CD4-positive, alpha-beta T cell (primary cell): ENCODE results near the gene FREM1. TPM values are rescaled to one million over a fixed set of nuclear protein-coding genes. Genes with fewer than 3 reads are reported as not detected.

ENCODE experiments used
- ATAC-seq: fragments of 200-7000 bp; cut with Tn5 transposase; one replicate; pipeline ENCODE4 v1.10.0; 2022; ENCODE audit warnings: mild to moderate bottlenecking; ENCODE audit not compliant: poor library complexity
- CTCF ChIA-PET: fragments of 350-600 bp; sonication (Branson Sonifier 250); formaldehyde crosslinking; loops from one replicate; lab custom pipeline; 2021; ENCODE audit warnings: antibody characterized with exemption, inconsistent platforms; lab: Charles Lee
- POLR2A ChIA-PET: fragments of 350-600 bp; sonication (Branson Sonifier 250); formaldehyde crosslinking; loops from one replicate; lab custom pipeline; 2021; ENCODE audit warnings: antibody characterized with exemption, inconsistent platforms; lab: Charles Lee
- DNase-seq, 14 experiments: peaks; one replicate each; pipeline ENCODE4 v3.0.0-alpha.2; 2013 to 2020; ENCODE audit warnings: mixed read lengths in 2 of 14
- H3K27ac ChIP-seq, 2 donors: one replicate each; pipeline versions ENCODE4 v1.5.1 to v1.7.0; 2013; ENCODE audit warnings: low read length in 2 of 2, low read depth in 1 of 2, mild to moderate bottlenecking in 1 of 2
- H3K27me3 ChIP-seq, 2 experiments: 1 replicate in 1 of 2; 2 replicates in 1 of 2; pipeline versions ENCODE4 v1.6.1 to v1.7.0; 2013; ENCODE audit warnings: low read length in 2 of 2, control low read depth in 1 of 2, mild to moderate bottlenecking in 1 of 2, moderate library complexity in 1 of 2; ENCODE audit not compliant: insufficient read depth in 2 of 2, control insufficient read depth in 1 of 2
- H3K36me3 ChIP-seq: one replicate; pipeline ENCODE4 v1.6.1; 2013; ENCODE audit warnings: low read length, control low read depth; ENCODE audit not compliant: insufficient read depth
- H3K4me1 ChIP-seq: one replicate; pipeline ENCODE4 v1.6.1; 2013; ENCODE audit warnings: low read length, control low read depth; ENCODE audit not compliant: insufficient read depth
- H3K4me3 ChIP-seq: one replicate; pipeline ENCODE4 v1.5.1; 2013; ENCODE audit warnings: mild to moderate bottlenecking, low read length, moderate library complexity
- H3K9me3 ChIP-seq, 2 experiments: 1 replicate in 1 of 2; 2 replicates in 1 of 2; pipeline versions ENCODE4 v1.6.1 to v1.7.0; 2013; ENCODE audit warnings: low read length in 2 of 2, mild to moderate bottlenecking in 2 of 2, control low read depth in 1 of 2, moderate library complexity in 1 of 2; ENCODE audit not compliant: control insufficient read depth in 1 of 2, insufficient read depth in 1 of 2
- H3K27ac Mint-ChIP-seq: one replicate; pipeline ENCODE4 v1.8.0; 2020; ENCODE audit warnings: mixed read lengths
- H3K27me3 Mint-ChIP-seq: one replicate; pipeline ENCODE4 v1.8.0; 2021; ENCODE audit warnings: mixed read lengths
- H3K36me3 Mint-ChIP-seq: one replicate; pipeline ENCODE4 v1.8.0; 2021; ENCODE audit warnings: low read depth, mixed read lengths
- H3K4me1 Mint-ChIP-seq: one replicate; pipeline ENCODE4 v1.8.0; 2021; ENCODE audit warnings: low read depth, mixed read lengths
- H3K4me3 Mint-ChIP-seq: one replicate; pipeline ENCODE4 v1.8.0; 2020; ENCODE audit warnings: mild to moderate bottlenecking, mixed read lengths
- H3K9me3 Mint-ChIP-seq: one replicate; pipeline ENCODE4 v1.8.0; 2020; ENCODE audit warnings: mixed read lengths
- intact Hi-C, 2 experiments: fragments of 100-400 bp; cut with DNase I in 1 of 2; cut with micrococcal nuclease in 1 of 2; formaldehyde crosslinking; loops; one replicate each; pipeline versions ENCODE4 v1.15.1 to v1.9.0; 2023 to 2025; cut with DNase I, micrococcal nuclease
- total RNA-seq, 174 experiments: library from RNA in 2 of 174; stranded (reverse) in 2 of 174; gene quantifications; one replicate each; pipeline ENCODE4 v1.2.3 and lab custom pipeline; 2021 to 2026
- TF ChIP-seq, protein P1 (sequence below): fragments of 200-600 bp; IDR thresholded peaks from one replicate; pipeline ENCODE4 v1.8.0; 2022; ENCODE audit warnings: antibody characterized with exemption, mild to moderate bottlenecking

FREM1 gene
- total RNA-seq, 2 experiments from 2014 or later: 0.27 TPM; not detected in 1

GRCh38 chr9:14824481-14824880, 85.7 kb downstream of the FREM1 start:
- TF ChIP-seq, protein P1, sequence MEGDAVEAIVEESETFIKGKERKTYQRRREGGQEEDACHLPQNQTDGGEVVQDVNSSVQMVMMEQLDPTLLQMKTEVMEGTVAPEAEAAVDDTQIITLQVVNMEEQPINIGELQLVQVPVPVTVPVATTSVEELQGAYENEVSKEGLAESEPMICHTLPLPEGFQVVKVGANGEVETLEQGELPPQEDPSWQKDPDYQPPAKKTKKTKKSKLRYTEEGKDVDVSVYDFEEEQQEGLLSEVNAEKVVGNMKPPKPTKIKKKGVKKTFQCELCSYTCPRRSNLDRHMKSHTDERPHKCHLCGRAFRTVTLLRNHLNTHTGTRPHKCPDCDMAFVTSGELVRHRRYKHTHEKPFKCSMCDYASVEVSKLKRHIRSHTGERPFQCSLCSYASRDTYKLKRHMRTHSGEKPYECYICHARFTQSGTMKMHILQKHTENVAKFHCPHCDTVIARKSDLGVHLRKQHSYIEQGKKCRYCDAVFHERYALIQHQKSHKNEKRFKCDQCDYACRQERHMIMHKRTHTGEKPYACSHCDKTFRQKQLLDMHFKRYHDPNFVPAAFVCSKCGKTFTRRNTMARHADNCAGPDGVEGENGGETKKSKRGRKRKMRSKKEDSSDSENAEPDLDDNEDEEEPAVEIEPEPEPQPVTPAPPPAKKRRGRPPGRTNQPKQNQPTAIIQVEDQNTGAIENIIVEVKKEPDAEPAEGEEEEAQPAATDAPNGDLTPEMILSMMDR: no peak
- intact Hi-C loops: no loop called here
- Mint-ChIP-seq H3K4me3 (no peak overlapping the region), H3K36me3 (no peaks in the 10 kb centered on the region), H3K27me3 (peaks cover 12% of the 10 kb centered on the region), H3K9me3 (no peaks in the 10 kb centered on the region), H3K4me1 (no peaks in the 10 kb centered on the region), H3K27ac (no peak overlapping the region)
- H3K4me3 ChIP-seq: no peak overlapping the region
- H3K27ac ChIP-seq: no peak overlapping the region
- no peaks in the 10 kb centered on the region for H3K36me3 ChIP-seq
- CTCF ChIA-PET: no interaction called here
- POLR2A ChIA-PET: no interaction called here
- no peak for ATAC-seq
- H3K4me1 ChIP-seq: no peaks in the 10 kb centered on the region
- no peaks in the 10 kb centered on the region for H3K9me3 ChIP-seq
- peaks cover 0 to 3% of the 10 kb centered on the region in 2 experiments for H3K27me3 ChIP-seq
- DNase-seq: no peak

GRCh38 chr9:14823800-14824199, 86.4 kb downstream of the FREM1 start:
- Histone ChIP-seq H3K4me3 (no peak overlapping the region), H3K27me3 (peaks cover 0 to 3% of the 10 kb centered on the region in 2 experiments), H3K4me1 (no peaks in the 10 kb centered on the region), H3K9me3 (no peaks in the 10 kb centered on the region), H3K27ac (no peak overlapping the region), H3K36me3 (no peaks in the 10 kb centered on the region)
- H3K27ac Mint-ChIP-seq: no peak overlapping the region
- H3K27me3 Mint-ChIP-seq: peaks cover 18% of the 10 kb centered on the region
- H3K36me3 Mint-ChIP-seq: no peaks in the 10 kb centered on the region
- ChIA-PET CTCF (no interaction called here), POLR2A (interaction anchor here (0.6 kb wide), 1 partner anchor 129 kb away, joined by 4 read pairs; no protein-coding TSS in a partner anchor)
- H3K9me3 Mint-ChIP-seq: no peaks in the 10 kb centered on the region
- H3K4me3 Mint-ChIP-seq: no peak overlapping the region
- no peaks in the 10 kb centered on the region for H3K4me1 Mint-ChIP-seq
- ATAC-seq: no peak
- intact Hi-C loops: no loop called here
- DNase-seq: no peak
- TF ChIP-seq, protein P1: no peak

DNA sequence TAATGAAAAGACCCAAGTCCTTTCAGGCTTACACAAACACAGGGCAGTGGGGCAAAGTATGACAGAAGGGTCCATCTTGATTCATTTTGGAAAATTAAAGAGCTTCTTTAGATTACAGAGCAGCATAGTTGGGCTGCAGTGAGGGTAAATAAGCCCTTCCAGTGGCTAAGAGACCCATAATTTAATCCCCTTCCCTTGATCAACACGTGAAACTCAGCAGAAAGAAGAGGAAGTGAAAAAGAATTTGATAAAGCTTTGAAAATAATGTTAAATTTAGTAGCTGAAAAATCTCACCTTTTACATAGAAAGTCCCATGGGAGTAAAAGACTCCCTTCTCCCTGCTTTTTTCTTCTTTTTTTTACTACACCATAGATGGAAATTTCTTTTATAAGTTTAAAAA, 87.6 kb downstream of the FREM1 start:
- H3K36me3 Mint-ChIP-seq: no peaks in the 10 kb centered on the region
- peaks cover 0 to 3% of the 10 kb centered on the region in 2 experiments for H3K27me3 ChIP-seq
- no peaks in the 10 kb centered on the region for H3K9me3 Mint-ChIP-seq
- no peaks in the 10 kb centered on the region for H3K4me1 Mint-ChIP-seq
- no peak overlapping the region for H3K4me3 Mint-ChIP-seq
- DNase-seq (no peak), ATAC-seq (no peak)
- TF ChIP-seq, protein P1: no peak
- POLR2A ChIA-PET: no interaction called here
- no peak overlapping the region for H3K27ac ChIP-seq
- no peak overlapping the region for H3K27ac Mint-ChIP-seq
- no peak overlapping the region for H3K4me3 ChIP-seq
- CTCF ChIA-PET: no interaction called here
- H3K36me3 ChIP-seq: no peaks in the 10 kb centered on the region
- intact Hi-C loops: no loop called here
- H3K27me3 Mint-ChIP-seq: peaks cover 29% of the 10 kb centered on the region
- no peaks in the 10 kb centered on the region for H3K9me3 ChIP-seq
- no peaks in the 10 kb centered on the region for H3K4me1 ChIP-seq
